Progenitor cell of endocrine pancreas (in vitro differentiated cells): ENCODE measurements around the gene RXRA. TPM values are rescaled to one million over a fixed set of nuclear protein-coding genes. Genes with fewer than 3 reads are reported as not detected.

ENCODE experiments used
- DNase-seq: peaks from one replicate; pipeline ENCODE4 v3.0.0; 2021; ENCODE audit warnings: low spot score; ENCODE audit not compliant: unreplicated experiment
- H3K27ac Mint-ChIP-seq: 2 replicates; pipeline ENCODE4 v1.8.0; 2021; ENCODE audit warnings: mild to moderate bottlenecking, moderate library complexity, mixed read lengths
- H3K27me3 Mint-ChIP-seq: 2 replicates; pipeline ENCODE4 v1.8.0; 2021; ENCODE audit warnings: mixed read lengths
- H3K36me3 Mint-ChIP-seq: 2 replicates; pipeline ENCODE4 v1.8.0; 2022; ENCODE audit warnings: mixed read lengths; ENCODE audit not compliant: insufficient read depth
- H3K4me1 Mint-ChIP-seq: 2 replicates; pipeline ENCODE4 v1.8.0; 2021; ENCODE audit warnings: low read depth, mixed read lengths
- H3K4me3 Mint-ChIP-seq: 2 replicates; pipeline ENCODE4 v1.8.0; 2021; ENCODE audit warnings: low read depth, mild to moderate bottlenecking, moderate library complexity, mixed read lengths
- H3K9me3 Mint-ChIP-seq: 2 replicates; pipeline ENCODE4 v1.8.0; 2021; ENCODE audit warnings: low read depth, mixed read lengths
- total RNA-seq: library from RNA; stranded (reverse); gene quantifications from 2 replicates; pipeline ENCODE4 v1.2.1, GENCODE V29; 2021
- TF ChIP-seq, protein P1 (sequence below): fragments of 200-600 bp; sonication (generic); IDR thresholded peaks from one replicate; pipeline ENCODE4 v1.5.0; 2021; ENCODE audit warnings: antibody characterized with exemption, mild to moderate bottlenecking; ENCODE audit not compliant: unreplicated experiment

Gene RXRA
- total RNA-seq, 1 donor from 2014 or later = 64.8 TPM

DNA sequence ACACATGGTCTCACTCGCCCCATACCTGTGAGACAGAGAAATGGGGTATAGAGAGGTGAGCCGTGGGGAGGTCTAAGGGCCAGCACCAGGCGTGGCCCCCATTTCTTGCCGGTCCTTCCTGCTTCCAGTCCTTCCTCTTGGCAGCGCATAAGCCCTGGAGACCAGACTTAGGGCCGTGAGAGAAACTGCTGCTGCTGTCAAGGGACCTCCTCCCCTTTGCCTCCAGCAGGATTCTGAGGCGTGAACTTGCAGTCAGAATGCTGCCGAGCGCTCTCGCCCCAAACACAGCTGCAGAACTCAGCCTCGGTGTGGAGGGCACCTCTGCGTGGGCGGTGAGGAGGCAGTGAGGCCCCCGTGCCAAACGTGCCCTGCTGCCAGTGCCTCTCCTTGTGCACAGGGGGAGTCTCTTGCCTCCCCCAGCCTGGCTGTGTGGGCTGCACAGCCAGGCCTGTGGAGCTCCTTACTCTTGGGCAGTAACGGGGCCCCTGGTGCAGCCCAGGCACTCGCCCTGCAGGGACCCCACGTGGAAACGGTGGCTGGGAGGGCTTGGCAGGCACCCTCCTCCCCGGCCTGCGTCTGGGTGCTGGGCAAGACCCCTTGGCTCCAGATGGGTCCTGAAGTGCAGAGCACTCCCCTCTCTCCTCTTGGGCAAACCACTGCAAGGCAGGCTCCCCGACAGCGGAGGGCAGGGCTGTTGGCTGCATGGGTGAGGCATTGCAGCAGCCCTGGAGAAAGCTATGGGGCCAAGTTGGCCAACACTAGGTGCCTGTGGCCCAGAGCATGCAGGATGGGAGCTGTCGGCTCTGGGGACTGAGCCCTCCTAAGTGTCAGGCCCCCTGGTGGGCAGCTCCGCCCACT, 85.4 kb downstream of the RXRA start:
- Mint-ChIP-seq H3K4me1 (peaks cover 4% of the 10 kb centered on the region), H3K9me3 (no peaks in the 10 kb centered on the region), H3K36me3 (peaks cover 1% of the 10 kb centered on the region), H3K27me3 (no peaks in the 10 kb centered on the region), H3K27ac (no peak overlapping the region), H3K4me3 (no peak overlapping the region)
- TF ChIP-seq, protein P1, sequence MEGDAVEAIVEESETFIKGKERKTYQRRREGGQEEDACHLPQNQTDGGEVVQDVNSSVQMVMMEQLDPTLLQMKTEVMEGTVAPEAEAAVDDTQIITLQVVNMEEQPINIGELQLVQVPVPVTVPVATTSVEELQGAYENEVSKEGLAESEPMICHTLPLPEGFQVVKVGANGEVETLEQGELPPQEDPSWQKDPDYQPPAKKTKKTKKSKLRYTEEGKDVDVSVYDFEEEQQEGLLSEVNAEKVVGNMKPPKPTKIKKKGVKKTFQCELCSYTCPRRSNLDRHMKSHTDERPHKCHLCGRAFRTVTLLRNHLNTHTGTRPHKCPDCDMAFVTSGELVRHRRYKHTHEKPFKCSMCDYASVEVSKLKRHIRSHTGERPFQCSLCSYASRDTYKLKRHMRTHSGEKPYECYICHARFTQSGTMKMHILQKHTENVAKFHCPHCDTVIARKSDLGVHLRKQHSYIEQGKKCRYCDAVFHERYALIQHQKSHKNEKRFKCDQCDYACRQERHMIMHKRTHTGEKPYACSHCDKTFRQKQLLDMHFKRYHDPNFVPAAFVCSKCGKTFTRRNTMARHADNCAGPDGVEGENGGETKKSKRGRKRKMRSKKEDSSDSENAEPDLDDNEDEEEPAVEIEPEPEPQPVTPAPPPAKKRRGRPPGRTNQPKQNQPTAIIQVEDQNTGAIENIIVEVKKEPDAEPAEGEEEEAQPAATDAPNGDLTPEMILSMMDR = no peak
- DNase-seq = no peak

GRCh38 chr9:134412298-134412711, 86.0 kb downstream of the RXRA start:
- DNase-seq = no peak
- TF ChIP-seq, protein P1 = peak; percentile 7
- Mint-ChIP-seq H3K36me3 (peaks cover 1% of the 10 kb centered on the region), H3K9me3 (no peaks in the 10 kb centered on the region), H3K27me3 (no peaks in the 10 kb centered on the region), H3K4me3 (no peak overlapping the region), H3K27ac (no peak overlapping the region), H3K4me1 (no peaks in the 10 kb centered on the region)

DNA sequence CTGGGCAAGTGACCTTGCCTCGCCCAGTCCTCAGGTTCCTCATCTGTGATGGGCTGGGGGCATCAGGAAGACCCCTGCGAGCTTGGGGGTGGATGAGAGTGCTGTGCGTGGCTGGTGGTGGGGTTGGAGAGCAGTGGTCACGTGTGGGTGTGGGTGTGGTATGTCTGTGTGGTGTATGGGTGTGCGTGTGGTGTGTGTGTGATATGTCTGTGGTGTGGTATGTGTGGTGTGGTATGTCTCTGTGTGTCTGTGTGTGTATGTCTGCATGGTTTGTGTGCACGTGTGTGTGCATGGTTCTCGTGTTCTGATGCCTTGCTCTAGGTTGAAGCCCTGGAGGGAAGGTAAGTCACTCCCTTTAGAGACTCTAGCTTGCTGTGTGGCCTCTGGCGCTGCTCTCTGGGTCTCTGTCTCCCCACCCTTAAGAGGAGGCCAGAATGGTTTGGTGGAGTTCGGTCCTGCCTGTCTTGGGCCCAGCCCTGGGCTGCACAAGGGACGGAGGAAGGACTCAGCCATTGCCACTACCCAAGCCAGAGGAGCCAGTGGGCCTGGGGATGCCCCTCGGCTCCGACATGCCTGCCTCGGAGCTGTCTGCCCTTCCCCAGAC, 87.0 kb downstream of the RXRA start:
- no peak overlapping the region for H3K27ac Mint-ChIP-seq
- no peaks in the 10 kb centered on the region for H3K27me3 Mint-ChIP-seq
- no peaks in the 10 kb centered on the region for H3K4me1 Mint-ChIP-seq
- H3K9me3 Mint-ChIP-seq = no peaks in the 10 kb centered on the region
- no peak overlapping the region for H3K4me3 Mint-ChIP-seq
- DNase-seq = no peak
- peaks cover 1% of the 10 kb centered on the region for H3K36me3 Mint-ChIP-seq
- TF ChIP-seq, protein P1 = no peak

DNA sequence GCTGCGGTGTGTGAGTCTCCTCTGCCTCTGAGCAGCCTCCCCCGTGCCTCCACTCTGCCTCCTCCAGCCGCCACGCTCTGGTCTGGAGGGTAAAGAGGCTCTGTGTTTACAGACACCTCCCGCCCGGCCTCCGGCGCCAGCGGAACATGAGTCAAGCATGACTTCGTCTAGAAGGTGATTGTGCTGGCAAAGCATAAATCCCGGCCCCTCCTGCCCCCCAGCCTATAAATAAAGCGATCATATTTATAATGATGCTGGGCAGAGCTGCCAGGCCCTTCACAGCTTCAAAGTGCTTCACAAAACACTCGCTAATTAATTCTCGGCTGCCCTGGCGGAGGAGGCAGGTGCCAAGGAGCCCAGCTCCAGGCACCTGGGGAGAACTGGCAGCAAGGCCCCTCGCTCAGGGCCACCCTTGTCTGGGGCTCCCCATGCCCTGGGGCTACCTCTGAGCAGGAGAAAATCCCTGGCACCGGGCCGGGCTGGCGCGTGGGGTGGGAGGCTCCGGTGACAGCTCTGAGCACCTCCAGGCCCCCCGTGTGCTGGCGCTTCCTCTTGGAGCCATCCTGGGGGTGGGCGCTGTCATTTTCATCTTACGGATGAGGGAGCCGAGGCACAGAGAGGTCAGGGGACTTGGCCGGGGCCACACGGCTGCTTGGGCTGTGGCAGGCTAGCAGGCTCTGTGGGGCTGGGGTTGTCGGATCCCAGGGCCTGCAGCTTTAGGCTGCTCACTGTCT, 87.8 kb downstream of the RXRA start:
- no peak for DNase-seq
- peaks cover 1% of the 10 kb centered on the region for H3K36me3 Mint-ChIP-seq
- TF ChIP-seq, protein P1 = no peak
- no peak overlapping the region for H3K4me3 Mint-ChIP-seq
- H3K27ac Mint-ChIP-seq = no peak overlapping the region
- no peaks in the 10 kb centered on the region for H3K9me3 Mint-ChIP-seq
- H3K4me1 Mint-ChIP-seq = no peaks in the 10 kb centered on the region
- H3K27me3 Mint-ChIP-seq = no peaks in the 10 kb centered on the region

- H3K4me1 Mint-ChIP-seq = no peaks in the 10 kb centered on the region
- H3K4me3 Mint-ChIP-seq = no peak overlapping the region
- H3K36me3 Mint-ChIP-seq = no peaks in the 10 kb centered on the region
- no peak for DNase-seq
- H3K27me3 Mint-ChIP-seq = no peaks in the 10 kb centered on the region
- TF ChIP-seq, protein P1 = no peak
- H3K9me3 Mint-ChIP-seq = no peaks in the 10 kb centered on the region
- H3K27ac Mint-ChIP-seq = no peak overlapping the region
Measured at GRCh38 chr9:134414900-134415425, 88.7 kb downstream of the RXRA start.
